A549 (cell line): ENCODE results near the gene PPM1B.
"Not testable (repeated sequence)": the region's sequence is repeated elsewhere in the genome, so short reads cannot be mapped to it uniquely, and the experiment has no call there.

Source experiments
- CTCF ChIP-seq: fragments of >200 bp; sonication (Bioruptor Twin); formaldehyde crosslinking; IDR thresholded peaks from 3 replicates; pipeline ENCODE4 v1.5.1; 2016
- EP300 ChIP-seq, 2 experiments: fragments of >200 bp; sonication (Bioruptor Twin); formaldehyde crosslinking; IDR thresholded peaks; 2 replicates in 1 of 2; 3 replicates in 1 of 2; pipeline ENCODE4 v1.6.1; 2016 to 2017
- POLR2A ChIP-seq: IDR thresholded peaks from 2 replicates; pipeline ENCODE4 v1.6.1; 2012; ENCODE audit warnings: mild to moderate bottlenecking, low read length
- RAD21 ChIP-seq, 2 experiments: fragments of >200 bp in 1 of 2; sonication (Bioruptor Twin) in 1 of 2; formaldehyde crosslinking in 1 of 2; IDR thresholded peaks in 1 of 2; conservative IDR thresholded peaks in 1 of 2; 2 replicates in 1 of 2; 3 replicates in 1 of 2; pipeline ENCODE4 v1.6.1; 2012 to 2018; ENCODE audit warnings: inconsistent platforms in 1 of 2
- RFX5 ChIP-seq: fragments of 450-650 bp; IDR thresholded peaks from 2 replicates; pipeline ENCODE4 v1.7.1; 2014; ENCODE audit warnings: antibody characterized with exemption, mild to moderate bottlenecking, moderate library complexity

DNA sequence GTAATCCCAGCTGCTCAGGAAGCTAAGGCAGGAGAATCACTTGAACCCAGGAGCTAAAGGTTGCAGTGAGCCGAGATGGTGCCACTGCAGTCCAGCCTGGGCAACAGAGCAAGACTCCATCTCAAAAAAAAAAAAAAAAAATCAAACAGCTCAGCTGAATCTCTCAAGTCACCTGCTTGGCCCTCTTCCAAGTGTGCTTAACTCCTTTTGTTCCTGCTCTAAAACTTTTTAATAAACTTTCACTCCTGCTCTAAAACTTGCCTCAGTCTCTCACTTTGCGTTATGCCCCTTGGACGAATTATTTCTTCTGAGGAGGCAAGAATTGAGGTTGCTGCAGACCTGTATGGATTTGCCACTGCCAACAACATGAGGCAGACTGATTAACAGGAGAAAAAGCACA, 35.1 kb upstream of the PPM1B start:
- not testable (repeated sequence) for TF ChIP-seq CTCF; POLR2A; RFX5; EP300 (IDR thresholded peaks at IDR 0.05); RAD21 (conservative IDR thresholded peaks at IDR 0.05 in 1 of 2, IDR thresholded peaks at IDR 0.05 in 1 of 2)
